ENCODE measurements around the gene SMPDL3B.

SMPDL3B gene

GRCh38 chr1:27940870-27941560, 6.2 kb downstream of the SMPDL3B start:
- no peak for DNase-seq (ENCODE audit: low read depth in 1 of 2, low spot score in 1 of 2)

- no peak for DNase-seq (ENCODE audit: low read depth in 1 of 2, low spot score in 1 of 2)
Measured at GRCh38 chr1:27941671-27942540, 7.1 kb downstream of the SMPDL3B start.

GRCh38 chr1:27945020-27945419, 10.2 kb downstream of the SMPDL3B start:
- no peak for DNase-seq (ENCODE audit: low read depth in 1 of 2, low spot score in 1 of 2)

- no peak for DNase-seq (ENCODE audit: low read depth in 1 of 2, low spot score in 1 of 2)
Measured at GRCh38 chr1:27949027-27949426, 14.2 kb downstream of the SMPDL3B start.

GRCh38 chr1:27951396-27951795, 16.6 kb downstream of the SMPDL3B start:
- no peak for DNase-seq (ENCODE audit: low read depth in 1 of 2, low spot score in 1 of 2)

- no peak for DNase-seq (ENCODE audit: low read depth in 1 of 2, low spot score in 1 of 2)
Measured at GRCh38 chr1:27952147-27952546, 17.3 kb downstream of the SMPDL3B start.

GRCh38 chr1:27954186-27954585, 19.4 kb downstream of the SMPDL3B start:
- DNase-seq (ENCODE audit: low read depth in 1 of 2, low spot score in 1 of 2), result no peak

- no peak for DNase-seq (ENCODE audit: low read depth in 1 of 2, low spot score in 1 of 2)
Measured at GRCh38 chr1:27955076-27955475, 20.3 kb downstream of the SMPDL3B start.

- DNase-seq (ENCODE audit: low read depth in 1 of 2, low spot score in 1 of 2), result no peak
Measured at GRCh38 chr1:27956761-27957160, 22.0 kb downstream of the SMPDL3B start.

- DNase-seq (ENCODE audit: low read depth in 1 of 2, low spot score in 1 of 2), result no peak
Measured at GRCh38 chr1:27957655-27958054, 22.9 kb downstream of the SMPDL3B start.

- DNase-seq (ENCODE audit: low read depth in 1 of 2, low spot score in 1 of 2), result no peak
Measured at GRCh38 chr1:27958513-27958912, 23.7 kb downstream of the SMPDL3B start.

GRCh38 chr1:27959792-27960603, 25.2 kb downstream of the SMPDL3B start, which contains the start of gene XKR8:
TSS of gene XKR8 (plus strand) at chr1:27959973. CDS start at chr1:27960070, 97 bp downstream.
- peak; percentile 70 to 78 for DNase-seq (ENCODE audit: low read depth in 1 of 2, low spot score in 1 of 2)

- no peak for DNase-seq (ENCODE audit: low read depth in 1 of 2, low spot score in 1 of 2)
Measured at GRCh38 chr1:27960762-27961645, 26.2 kb downstream of the SMPDL3B start.

- no peak for DNase-seq (ENCODE audit: low read depth in 1 of 2, low spot score in 1 of 2)
Measured at GRCh38 chr1:27961646-27962221, 26.9 kb downstream of the SMPDL3B start.

- DNase-seq (ENCODE audit: low read depth in 1 of 2, low spot score in 1 of 2), result no peak
Measured at GRCh38 chr1:27963393-27963792, 28.6 kb downstream of the SMPDL3B start.

- no peak for DNase-seq (ENCODE audit: low read depth in 1 of 2, low spot score in 1 of 2)
Measured at GRCh38 chr1:27966402-27967105, 31.8 kb downstream of the SMPDL3B start.

- no peak for DNase-seq (ENCODE audit: low read depth in 1 of 2, low spot score in 1 of 2)
Measured at GRCh38 chr1:27967106-27967883, 32.5 kb downstream of the SMPDL3B start.

GRCh38 chr1:27967884-27968466, 33.2 kb downstream of the SMPDL3B start:
- no peak for DNase-seq (ENCODE audit: low read depth in 1 of 2, low spot score in 1 of 2)
